Measurements from ENCODE around the gene AHSG.

Gene AHSG

DNA sequence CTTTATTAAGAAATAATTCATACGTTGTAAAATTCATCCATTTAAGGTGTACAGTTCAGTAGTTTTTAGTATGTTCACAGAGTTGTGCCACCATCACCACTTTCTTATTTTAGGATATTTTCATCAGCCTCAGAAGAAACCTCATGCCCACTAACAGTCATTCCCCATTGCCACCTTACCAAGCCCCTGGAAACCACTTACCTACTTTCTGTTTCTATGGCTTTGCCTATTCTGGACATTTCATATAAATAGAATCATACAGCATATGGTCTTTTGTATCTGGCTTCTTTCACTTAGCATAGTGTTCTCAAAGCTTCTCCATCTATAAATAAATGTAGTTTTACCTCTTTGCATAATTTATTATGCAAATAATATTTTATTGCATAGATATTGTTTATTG, 34.0 kb downstream of the AHSG start:
- DNase-seq (ENCODE audit: low read depth) = no peak
- TF ChIP-seq CTCF (IDR thresholded peaks at IDR 0.05; ENCODE audit: insufficient read depth, low read depth, low read length, missing control alignments) = no peak

GRCh38 chr3:186648851-186649250, 36.0 kb downstream of the AHSG start:
- no peak for DNase-seq (ENCODE audit: low read depth)
- TF ChIP-seq CTCF (IDR thresholded peaks at IDR 0.05; ENCODE audit: insufficient read depth, low read depth, low read length, missing control alignments) = no peak
- no peak overlapping the region for H3K4me3 ChIP-seq (ENCODE audit: low read length)

More for the DNA sequence above, 34.0 kb downstream of the AHSG start:
- H3K4me3 ChIP-seq (ENCODE audit: low read length) = no peak overlapping the region

- TF ChIP-seq CTCF (IDR thresholded peaks at IDR 0.05; ENCODE audit: insufficient read depth, low read depth, low read length, missing control alignments) = no peak
- DNase-seq (ENCODE audit: low read depth) = peak; percentile 68
- no peak overlapping the region for H3K4me3 ChIP-seq (ENCODE audit: low read length)
These were observed 38.9 kb downstream of the AHSG start for GRCh38 chr3:186651678-186652215.

GRCh38 chr3:186653080-186653707, 40.3 kb downstream of the AHSG start:
- H3K4me3 ChIP-seq (ENCODE audit: low read length) = no peak overlapping the region
- no peak for TF ChIP-seq CTCF (IDR thresholded peaks at IDR 0.05; ENCODE audit: insufficient read depth, low read depth, low read length, missing control alignments)
- DNase-seq (ENCODE audit: low read depth) = no peak

DNA sequence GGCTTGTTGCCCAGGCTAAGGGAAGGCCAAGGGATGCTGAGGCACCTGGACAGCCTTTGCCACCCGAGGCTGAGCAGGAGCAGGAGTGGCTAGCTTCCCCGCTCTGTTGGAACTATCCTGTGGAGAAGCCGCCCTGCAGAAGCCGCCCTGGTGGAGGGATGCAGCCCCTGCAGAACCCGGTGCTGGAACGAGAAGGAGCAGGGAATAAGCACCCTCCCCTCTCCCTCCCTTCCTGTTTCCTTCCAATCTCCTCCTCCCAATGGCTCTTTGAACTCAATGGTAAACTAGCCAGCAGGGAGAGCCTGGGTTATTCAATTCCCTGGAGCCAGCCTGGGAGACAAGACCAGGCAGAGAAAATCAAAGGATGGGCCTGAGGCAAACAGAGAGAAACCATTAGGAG, 41.1 kb downstream of the AHSG start:
- no peak for TF ChIP-seq CTCF (IDR thresholded peaks at IDR 0.05; ENCODE audit: insufficient read depth, low read depth, low read length, missing control alignments)
- DNase-seq (ENCODE audit: low read depth) = no peak
- H3K4me3 ChIP-seq (ENCODE audit: low read length) = no peak overlapping the region

DNA sequence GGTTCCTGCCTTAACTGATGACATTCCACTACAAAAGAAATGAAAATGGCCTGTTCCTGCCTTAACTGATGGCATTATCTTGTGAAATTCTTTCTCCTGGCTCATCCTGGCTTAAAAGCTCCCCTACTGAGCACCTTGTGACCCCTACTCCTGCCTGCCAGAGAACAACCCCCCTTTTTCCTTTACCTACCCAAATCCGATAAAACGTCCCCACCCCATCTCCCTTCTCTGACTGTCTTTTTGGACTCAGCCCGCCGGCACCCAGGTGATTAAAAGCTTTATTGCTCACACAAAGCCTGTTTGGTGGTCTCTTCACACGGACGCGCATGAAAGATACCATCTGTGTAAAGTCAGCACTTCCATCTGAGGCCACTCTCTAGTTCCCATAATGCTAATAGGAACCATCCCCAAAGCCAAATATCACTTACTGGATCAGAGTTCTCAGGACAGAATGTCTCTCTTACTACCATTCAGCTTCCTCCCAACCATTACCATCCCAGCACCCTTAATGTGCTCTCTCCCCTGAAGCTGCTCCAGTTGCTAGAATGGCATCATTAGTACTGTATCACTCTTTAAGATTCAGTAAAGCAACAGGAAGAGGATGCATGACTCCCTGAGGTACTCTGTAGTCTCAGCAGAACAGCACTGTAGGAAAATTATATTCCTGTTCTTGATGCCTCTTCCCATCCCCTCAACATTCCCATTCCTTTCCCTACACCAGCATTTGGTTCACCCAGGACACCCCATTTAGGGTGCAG, 50.7 kb downstream of the AHSG start:
- H3K4me3 ChIP-seq (ENCODE audit: low read length) = no peak overlapping the region
- no peak for TF ChIP-seq CTCF (IDR thresholded peaks at IDR 0.05; ENCODE audit: insufficient read depth, low read depth, low read length, missing control alignments)
- DNase-seq (ENCODE audit: low read depth) = no peak

Data from epithelial cell of esophagus (primary cell).